Measurements from ENCODE around the gene DAG1. TPM values are rescaled to one million over a fixed set of nuclear protein-coding genes. Genes with fewer than 3 reads are reported as not detected.

DAG1 gene
- total RNA-seq, 1 experiment from 2014 or later, result 99.9 TPM

GRCh38 chr3:49497606-49498005 is 27.5 kb downstream of the DAG1 start (continued):
- TF ChIP-seq CTCF (IDR thresholded peaks at IDR 0.05 in 2 of 3, conservative IDR thresholded peaks at IDR 0.05 in 1 of 3; ENCODE audit: borderline replicate concordance in 1 of 3, insufficient read depth in 1 of 3, low read depth in 2 of 3, low read length in 2 of 3), result no peak
- TF ChIP-seq EZH2 (IDR thresholded peaks at IDR 0.05), result no peak

GRCh38 chr3:49498239-49498638 is 28.2 kb downstream of the DAG1 start:
- no peak overlapping the region for H3K4me2 ChIP-seq (ENCODE audit: low read length)
- H4K20me1 ChIP-seq (ENCODE audit: insufficient read depth), result no peaks in the 10 kb centered on the region; the same call in 1 of the 2 replicates
- peaks cover 57% of the 10 kb centered on the region for H3K79me2 ChIP-seq (ENCODE audit: insufficient read depth, low read length)
- BruUV-seq (replicated peaks), result no TSS peak
- no peak overlapping the region for H2AFZ ChIP-seq (ENCODE audit: low read depth, low read length, poor library complexity, severe bottlenecking)
- no peaks in the 10 kb centered on the region for H3K9me2 ChIP-seq (ENCODE audit: insufficient read depth)
- intact Hi-C loops (cut with micrococcal nuclease), result no loop called here
- H3K27ac ChIP-seq (ENCODE audit: low read depth, low read length), result no peak overlapping the region
- ATAC-seq, result no peak
- POLR2A ChIA-PET, result no interaction called here
- RAD21 ChIA-PET (ENCODE audit: low non-redundant PET in 1 of 2, low total read pairs in 2 of 2, uncharacterized antibody in 2 of 2, unreplicated experiment in 2 of 2), result interaction anchor here in 1 of 2 experiments (0.7 kb wide), 1 partner anchor 13 kb away, joined by 3 read pairs; no protein-coding TSS in a partner anchor
- H3K4me1 ChIP-seq (ENCODE audit: control insufficient read depth in 1 of 2, insufficient read depth in 2 of 2, low read length in 2 of 2), result peaks cover 26 to 52% of the 10 kb centered on the region in 2 experiments
- peaks cover 0 to 4% of the 10 kb centered on the region in 2 experiments; a peak in 2 of 4 replicates for H3K36me3 ChIP-seq (ENCODE audit: control insufficient read depth in 1 of 2, insufficient read depth in 2 of 2, low read length in 2 of 2)
- H3K27me3 ChIP-seq (ENCODE audit: insufficient read depth, low read length), result no peaks in the 10 kb centered on the region
- no peak overlapping the region for H3K9ac ChIP-seq (ENCODE audit: low read length)
- no peak overlapping the region for H3K4me3 ChIP-seq (replicated peaks in 1 of 2; ENCODE audit: low read depth in 1 of 2, low read length in 2 of 2)
- TF ChIP-seq POLR2AphosphoS5 (IDR thresholded peaks at IDR 0.05; ENCODE audit: low read depth, low read length) (no peak), SIN3A (IDR thresholded peaks at IDR 0.05; ENCODE audit: low read depth) (no peak), YY1 (IDR thresholded peaks at IDR 0.05; ENCODE audit: extremely low read depth, insufficient replicate concordance, low read depth, low read length) (no peak), CEBPB (IDR thresholded peaks at IDR 0.05; ENCODE audit: low read depth) (no peak), ELF1 (IDR thresholded peaks at IDR 0.05; ENCODE audit: borderline replicate concordance, low read depth) (no peak), FOSL1 (IDR thresholded peaks at IDR 0.05; ENCODE audit: low read depth) (no peak), CBX3 (IDR thresholded peaks at IDR 0.05; ENCODE audit: low read depth) (no peak), MAX (IDR thresholded peaks at IDR 0.05) (no peak)
- TF ChIP-seq, protein P1, sequence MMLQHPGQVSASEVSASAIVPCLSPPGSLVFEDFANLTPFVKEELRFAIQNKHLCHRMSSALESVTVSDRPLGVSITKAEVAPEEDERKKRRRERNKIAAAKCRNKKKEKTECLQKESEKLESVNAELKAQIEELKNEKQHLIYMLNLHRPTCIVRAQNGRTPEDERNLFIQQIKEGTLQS (IDR thresholded peaks at IDR 0.05), result no peak
- no peak for DNase-seq (ENCODE audit: low read depth, low spot score)
- no peaks in the 10 kb centered on the region for H3K9me3 ChIP-seq (ENCODE audit: control insufficient read depth in 1 of 2, insufficient read depth in 1 of 2, low read depth in 1 of 2, low read length in 2 of 2)
- CTCF ChIA-PET, result no interaction called here

All from HCT116 (cell line).